Left renal cortex interstitium (tissue), 4 donors: ENCODE measurements around the gene BRMS1. TPM values are rescaled to one million over a fixed set of nuclear protein-coding genes. Genes with fewer than 3 reads are reported as not detected.

Source experiments
- DNase-seq, 4 donors: peaks; one replicate each; pipeline ENCODE4 v3.0.0-alpha.2; 2013; ENCODE audit warnings: low read depth in 4 of 4, low spot score in 2 of 4, missing footprints in 1 of 4
- polyA plus RNA-seq, 4 donors: library from polyadenylated mRNA; unstranded; fragments of 120-200 nt; gene quantifications; one replicate each; pipeline ENCODE4 v1.2.1, GENCODE V29; 2013; ENCODE audit not compliant: insufficient read length in 4 of 4

The BRMS1 gene
- polyA plus RNA-seq, 4 donors: 30.8 to 38.6 (median 34.8) TPM

DNA sequence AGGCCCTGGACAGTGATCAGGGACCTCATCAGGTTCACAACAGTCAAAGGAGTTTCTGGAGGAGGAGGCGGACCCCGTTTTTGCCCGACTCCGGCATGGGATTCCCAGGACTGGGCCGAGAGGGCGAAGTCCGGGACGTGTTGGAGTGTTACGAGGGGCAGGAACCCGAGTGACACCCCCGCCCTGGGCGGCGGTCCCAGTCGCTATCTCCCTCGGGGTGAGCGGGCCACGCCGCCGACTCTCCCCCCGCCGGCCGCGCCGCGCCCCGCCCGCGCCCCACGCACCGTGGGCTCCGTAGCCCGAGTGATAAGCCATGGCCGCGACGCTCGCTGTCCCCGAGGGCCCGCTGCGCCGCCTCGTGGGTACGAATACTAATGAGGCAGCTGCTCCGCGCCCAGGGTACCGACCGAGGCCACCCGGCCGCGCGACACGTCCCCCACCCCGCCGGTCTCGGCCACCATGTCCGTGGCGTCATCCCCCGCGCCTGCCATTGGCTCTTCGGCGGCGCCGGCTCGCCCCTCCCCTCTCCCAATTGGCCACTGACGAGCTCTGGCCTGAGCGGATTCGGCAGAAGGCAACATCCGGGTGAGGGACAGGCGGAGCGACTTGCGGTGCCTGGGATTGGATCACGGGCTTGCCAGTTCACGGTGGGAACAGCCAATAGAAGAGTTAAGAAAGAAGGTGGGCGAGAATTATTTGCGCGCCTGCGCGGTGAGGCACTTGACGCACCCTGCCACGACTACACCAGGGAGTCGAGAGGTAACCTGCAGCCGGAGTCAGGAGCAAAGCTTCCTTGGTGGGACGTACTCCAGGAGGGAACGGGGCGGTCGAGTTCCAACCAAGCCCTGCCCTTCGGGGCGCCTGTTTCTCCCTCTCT lies 56.0 kb downstream of the BRMS1 start, which contains the start of gene YIF1A:
TSS of gene YIF1A (minus strand) at position 473 of the 877 bp plus-strand sequence. CDS start at position 315, 158 bp downstream.
- peak; percentile 91 to 98 (median 95) for DNase-seq

DNA sequence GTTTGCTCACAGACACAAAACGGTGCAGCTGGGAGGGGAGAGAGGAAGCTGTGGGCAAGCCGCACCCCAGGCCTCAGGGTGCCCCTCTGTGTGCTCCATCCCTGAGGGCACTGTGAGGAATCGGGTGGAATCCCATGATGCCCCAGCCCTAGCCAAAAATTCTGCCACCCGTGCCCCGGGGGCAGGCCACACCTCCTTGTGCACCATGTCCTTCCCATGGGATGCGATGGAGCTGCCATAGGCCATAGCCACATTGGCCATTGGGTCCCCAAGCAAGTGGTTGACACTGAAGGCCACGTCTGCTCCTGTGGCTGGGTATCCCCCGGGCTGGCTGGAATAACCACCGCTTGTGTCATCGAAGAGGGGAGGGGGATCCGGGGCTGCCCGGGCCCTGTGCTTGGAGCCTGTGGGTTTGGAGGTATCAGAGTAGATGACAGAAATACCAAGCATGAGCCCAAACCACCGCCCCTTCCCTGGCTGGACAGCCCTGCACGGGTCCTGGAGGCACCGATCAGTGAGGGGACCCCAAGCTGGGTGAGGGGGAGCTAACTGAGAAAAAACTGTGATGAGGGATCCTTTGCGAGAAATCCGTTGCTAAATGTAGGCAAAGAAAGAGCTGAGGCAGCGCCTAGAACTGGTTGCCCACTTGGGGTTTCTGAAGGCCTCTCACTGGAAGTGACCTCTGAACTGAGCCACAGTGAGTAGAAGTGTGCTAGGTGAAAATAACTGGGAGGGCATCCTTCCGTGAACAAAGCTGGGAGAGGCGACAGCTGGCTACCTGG lies 56.8 kb downstream of the BRMS1 start:
- DNase-seq: no peak

Other genes starting within 250 kb of the BRMS1 start
- 10 to 100 TPM; 14.7 to 31.0 (median 25.7) TPM for gene KLC2, start 87.4 kb downstream of the BRMS1 start, polyA plus RNA-seq
- 100 to 1,000 TPM; 122 to 168 (median 138) TPM for gene RAB1B, start 76.5 kb downstream of the BRMS1 start, polyA plus RNA-seq
- gene CNIH2, start 66.9 kb downstream of the BRMS1 start, polyA plus RNA-seq: 1 to 10 TPM; 3.3 to 4.9 (median 4.2) TPM
- 10 to 100 TPM; 51.4 to 68.7 (median 57.8) TPM for gene YIF1A, start 56.0 kb downstream of the BRMS1 start, polyA plus RNA-seq
- under 1 TPM in 2 of 4 donors, not detected in 2; 0.12 to 0.24 TPM for gene TMEM151A, start 53.2 kb downstream of the BRMS1 start, polyA plus RNA-seq
- gene CD248, start 28.1 kb downstream of the BRMS1 start, polyA plus RNA-seq: 100 to 1,000 TPM in 1 of 4 donors, 10 to 100 TPM in 3; 56.9 to 102 (median 72.8) TPM
- 1 to 10 TPM; 1.8 to 3.7 (median 2.9) TPM for gene RIN1, start 8.7 kb downstream of the BRMS1 start, polyA plus RNA-seq
- gene B4GAT1, start 2.5 kb upstream of the BRMS1 start, polyA plus RNA-seq: 10 to 100 TPM; 50.3 to 64.6 (median 51.9) TPM
- 10 to 100 TPM; 14.6 to 33.0 (median 22.3) TPM for gene SLC29A2, start 26.7 kb upstream of the BRMS1 start, polyA plus RNA-seq
- under 1 TPM; 0.06 to 0.54 (median 0.22) TPM for gene NPAS4, start 75.9 kb upstream of the BRMS1 start, polyA plus RNA-seq
- gene MRPL11, start 93.7 kb upstream of the BRMS1 start, polyA plus RNA-seq: 10 to 100 TPM; 67.7 to 87.7 (median 78.9) TPM
- gene PELI3, start 121.8 kb upstream of the BRMS1 start, polyA plus RNA-seq: 1 to 10 TPM; 4.5 to 7.8 (median 6.4) TPM
- gene DPP3, start 135.3 kb upstream of the BRMS1 start, polyA plus RNA-seq: 10 to 100 TPM; 19.6 to 31.2 (median 25.5) TPM
- 100 to 1,000 TPM in 1 of 4 donors, 10 to 100 TPM in 3; 61.4 to 102 (median 79.8) TPM for gene BBS1, start 165.5 kb upstream of the BRMS1 start, polyA plus RNA-seq
- 10 to 100 TPM in 2 of 4 donors, 1 to 10 TPM in 2; 5.9 to 13.3 (median 9.9) TPM for gene ZDHHC24, start 200.9 kb upstream of the BRMS1 start, polyA plus RNA-seq
- gene ACTN3, start 201.8 kb upstream of the BRMS1 start, polyA plus RNA-seq: under 1 TPM; 0.31 to 0.69 (median 0.63) TPM
- 100 to 1,000 TPM in 2 of 4 donors, 10 to 100 TPM in 2; 88.3 to 102 (median 101) TPM for gene CTSF, start 223.5 kb upstream of the BRMS1 start, polyA plus RNA-seq
- gene CCDC87, start 248.0 kb upstream of the BRMS1 start, polyA plus RNA-seq: under 1 TPM; 0.24 to 0.37 (median 0.34) TPM
- 10 to 100 TPM; 39.1 to 78.2 (median 64.9) TPM for gene CCS, start 248.1 kb upstream of the BRMS1 start, polyA plus RNA-seq